ENCODE results near the gene SIGLECL1.

DNA sequence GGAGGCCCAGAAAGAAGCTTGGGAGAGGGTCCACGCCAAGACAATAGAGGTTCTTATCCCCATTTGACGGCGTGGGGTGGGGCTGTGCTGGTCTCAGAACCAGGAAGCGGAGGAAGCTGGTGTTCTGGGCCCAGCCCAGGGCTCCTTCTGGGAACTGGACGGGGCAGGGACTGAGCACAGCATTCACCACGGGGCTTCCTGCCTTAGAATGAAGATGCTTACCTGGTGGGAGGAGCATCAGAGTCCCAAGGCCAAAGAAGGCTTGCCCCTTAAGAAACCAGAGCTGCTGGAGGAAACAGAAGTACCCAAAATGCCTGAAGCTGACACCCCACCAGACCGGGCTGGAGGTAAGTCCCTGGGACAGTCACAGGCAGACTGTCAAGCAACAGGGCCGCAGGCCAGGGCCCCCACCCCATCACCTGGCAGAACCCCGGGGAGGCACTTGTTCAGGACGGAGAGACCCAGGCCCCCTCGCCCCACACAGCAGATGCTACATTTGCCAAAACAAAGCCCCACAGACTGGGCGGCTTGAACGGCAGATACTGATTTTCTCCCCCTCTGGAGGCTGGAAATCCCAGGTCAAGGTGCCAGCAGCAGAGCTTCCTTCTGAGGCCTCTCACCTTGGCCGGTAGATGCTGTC, 42.8 kb downstream of the SIGLECL1 start:
- TF ChIP-seq, protein P1, sequence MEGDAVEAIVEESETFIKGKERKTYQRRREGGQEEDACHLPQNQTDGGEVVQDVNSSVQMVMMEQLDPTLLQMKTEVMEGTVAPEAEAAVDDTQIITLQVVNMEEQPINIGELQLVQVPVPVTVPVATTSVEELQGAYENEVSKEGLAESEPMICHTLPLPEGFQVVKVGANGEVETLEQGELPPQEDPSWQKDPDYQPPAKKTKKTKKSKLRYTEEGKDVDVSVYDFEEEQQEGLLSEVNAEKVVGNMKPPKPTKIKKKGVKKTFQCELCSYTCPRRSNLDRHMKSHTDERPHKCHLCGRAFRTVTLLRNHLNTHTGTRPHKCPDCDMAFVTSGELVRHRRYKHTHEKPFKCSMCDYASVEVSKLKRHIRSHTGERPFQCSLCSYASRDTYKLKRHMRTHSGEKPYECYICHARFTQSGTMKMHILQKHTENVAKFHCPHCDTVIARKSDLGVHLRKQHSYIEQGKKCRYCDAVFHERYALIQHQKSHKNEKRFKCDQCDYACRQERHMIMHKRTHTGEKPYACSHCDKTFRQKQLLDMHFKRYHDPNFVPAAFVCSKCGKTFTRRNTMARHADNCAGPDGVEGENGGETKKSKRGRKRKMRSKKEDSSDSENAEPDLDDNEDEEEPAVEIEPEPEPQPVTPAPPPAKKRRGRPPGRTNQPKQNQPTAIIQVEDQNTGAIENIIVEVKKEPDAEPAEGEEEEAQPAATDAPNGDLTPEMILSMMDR (IDR thresholded peaks at IDR 0.05; ENCODE audit: insufficient read depth, low read depth, low read length) = no peak
- TF ChIP-seq EZH2 (IDR thresholded peaks at IDR 0.05; ENCODE audit: insufficient read depth, low read length) = no peak
